T-helper 2 cell treated with Interferon-gamma antibody and Interleukin-4, amounts not matched to agents 5 μg/mL and 100 μg/mL, for 36 hours (primary cell): ENCODE data around the gene AOC1.

Experiments
- DNase-seq: peaks from one replicate; pipeline ENCODE4 v3.0.0; 2021; ENCODE audit warnings: low spot score
- H3K27ac Mint-ChIP-seq: one replicate; pipeline ENCODE4 v1.8.0; 2021; ENCODE audit warnings: mild to moderate bottlenecking, mixed read lengths
- H3K27me3 Mint-ChIP-seq: one replicate; pipeline ENCODE4 v1.8.0; 2021; ENCODE audit warnings: low read depth, mixed read lengths
- H3K36me3 Mint-ChIP-seq: one replicate; pipeline ENCODE4 v1.8.0; 2021; ENCODE audit warnings: low read depth, mixed read lengths
- H3K4me1 Mint-ChIP-seq: one replicate; pipeline ENCODE4 v1.8.0; 2021; ENCODE audit warnings: low read depth, mixed read lengths
- H3K4me3 Mint-ChIP-seq: one replicate; pipeline ENCODE4 v1.8.0; 2022; ENCODE audit warnings: mild to moderate bottlenecking, moderate library complexity, mixed read lengths
- H3K9me3 Mint-ChIP-seq: one replicate; pipeline ENCODE4 v1.8.0; 2021; ENCODE audit warnings: mixed read lengths

AOC1 gene

GRCh38 chr7:150847536-150847935 lies 4.8 kb upstream of the AOC1 start:
- Mint-ChIP-seq H3K27ac (no peak overlapping the region), H3K27me3 (peaks cover 18% of the 10 kb centered on the region), H3K36me3 (no peaks in the 10 kb centered on the region), H3K4me3 (no peak overlapping the region), H3K9me3 (no peaks in the 10 kb centered on the region), H3K4me1 (peaks cover 1% of the 10 kb centered on the region)
- DNase-seq, result no peak

- no peaks in the 10 kb centered on the region for H3K36me3 Mint-ChIP-seq
- no peak for DNase-seq
- no peak overlapping the region for H3K27ac Mint-ChIP-seq
- no peak overlapping the region for H3K4me3 Mint-ChIP-seq
- no peaks in the 10 kb centered on the region for H3K9me3 Mint-ChIP-seq
- peaks cover 18% of the 10 kb centered on the region for H3K27me3 Mint-ChIP-seq
- H3K4me1 Mint-ChIP-seq, result peaks cover 1% of the 10 kb centered on the region
Measured at GRCh38 chr7:150848111-150848510, 4.2 kb upstream of the AOC1 start.

- Mint-ChIP-seq H3K27me3 (peaks cover 15% of the 10 kb centered on the region), H3K4me1 (peaks cover 1% of the 10 kb centered on the region), H3K27ac (no peak overlapping the region), H3K9me3 (no peaks in the 10 kb centered on the region), H3K36me3 (no peaks in the 10 kb centered on the region), H3K4me3 (no peak overlapping the region)
- no peak for DNase-seq
Measured at GRCh38 chr7:150848561-150849115, 3.7 kb upstream of the AOC1 start.

- Mint-ChIP-seq H3K27ac (no peak overlapping the region), H3K27me3 (peaks cover 13% of the 10 kb centered on the region), H3K9me3 (no peaks in the 10 kb centered on the region), H3K36me3 (no peaks in the 10 kb centered on the region), H3K4me3 (no peak overlapping the region), H3K4me1 (peaks cover 1% of the 10 kb centered on the region)
- no peak for DNase-seq
Measured at GRCh38 chr7:150849204-150849775, 3.0 kb upstream of the AOC1 start.

- H3K36me3 Mint-ChIP-seq, result no peaks in the 10 kb centered on the region
Measured at GRCh38 chr7:150850273-150850672, 2.0 kb upstream of the AOC1 start.

GRCh38 chr7:150851492-150852370 lies 586 bp upstream of the AOC1 start:
- Mint-ChIP-seq H3K27me3 (peaks cover 13% of the 10 kb centered on the region), H3K27ac (no peak overlapping the region), H3K4me1 (peaks cover 1% of the 10 kb centered on the region), H3K36me3 (no peaks in the 10 kb centered on the region), H3K9me3 (no peaks in the 10 kb centered on the region), H3K4me3 (no peak overlapping the region)
- DNase-seq, result no peak

More at GRCh38 chr7:150850273-150850672, 2.0 kb upstream of the AOC1 start:
- Mint-ChIP-seq H3K9me3 (no peaks in the 10 kb centered on the region), H3K4me3 (no peak overlapping the region), H3K27ac (no peak overlapping the region), H3K27me3 (peaks cover 13% of the 10 kb centered on the region), H3K4me1 (peaks cover 1% of the 10 kb centered on the region)
- DNase-seq, result no peak

- Mint-ChIP-seq H3K36me3 (no peaks in the 10 kb centered on the region), H3K27me3 (peaks cover 13% of the 10 kb centered on the region), H3K4me1 (peaks cover 1% of the 10 kb centered on the region), H3K9me3 (no peaks in the 10 kb centered on the region), H3K27ac (no peak overlapping the region), H3K4me3 (no peak overlapping the region)
- DNase-seq, result no peak
Measured at GRCh38 chr7:150854066-150855000, 2.0 kb downstream of the AOC1 start.

GRCh38 chr7:150855046-150855445 lies 2.7 kb downstream of the AOC1 start:
- H3K27me3 Mint-ChIP-seq, result peaks cover 8% of the 10 kb centered on the region
- H3K9me3 Mint-ChIP-seq, result no peaks in the 10 kb centered on the region
- no peaks in the 10 kb centered on the region for H3K36me3 Mint-ChIP-seq
- H3K4me1 Mint-ChIP-seq, result peaks cover 1% of the 10 kb centered on the region
- no peak overlapping the region for H3K27ac Mint-ChIP-seq
- no peak overlapping the region for H3K4me3 Mint-ChIP-seq
- no peak for DNase-seq

- H3K4me1 Mint-ChIP-seq, result peaks cover 1% of the 10 kb centered on the region
- peaks cover 7% of the 10 kb centered on the region for H3K27me3 Mint-ChIP-seq
- H3K36me3 Mint-ChIP-seq, result no peaks in the 10 kb centered on the region
- no peak for DNase-seq
- H3K9me3 Mint-ChIP-seq, result no peaks in the 10 kb centered on the region
- H3K27ac Mint-ChIP-seq, result no peak overlapping the region
- no peak overlapping the region for H3K4me3 Mint-ChIP-seq
Measured at GRCh38 chr7:150855476-150856302, 3.4 kb downstream of the AOC1 start.

GRCh38 chr7:150856303-150857275 lies 4.3 kb downstream of the AOC1 start:
- Mint-ChIP-seq H3K36me3 (no peaks in the 10 kb centered on the region), H3K9me3 (no peaks in the 10 kb centered on the region), H3K4me1 (peaks cover 1% of the 10 kb centered on the region), H3K27me3 (peaks cover 2% of the 10 kb centered on the region), H3K4me3 (no peak overlapping the region), H3K27ac (no peak overlapping the region)
- DNase-seq, result no peak

GRCh38 chr7:150857276-150858055 lies 5.1 kb downstream of the AOC1 start:
- Mint-ChIP-seq H3K4me3 (no peak overlapping the region), H3K27me3 (no peaks in the 10 kb centered on the region), H3K9me3 (no peaks in the 10 kb centered on the region), H3K27ac (no peak overlapping the region), H3K4me1 (no peaks in the 10 kb centered on the region), H3K36me3 (no peaks in the 10 kb centered on the region)
- no peak for DNase-seq
